Activated CD8-positive, alpha-beta memory T cell treated with anti-CD3 and anti-CD28 coated beads for 4 hours (primary cell): Measurements from ENCODE around the gene CHRM1.

Experiments used
- DNase-seq, 2 donors: peaks; one replicate each; pipeline ENCODE4 v3.0.0-alpha.2; 2020; ENCODE audit warnings: low read depth in 2 of 2

Gene CHRM1

DNA sequence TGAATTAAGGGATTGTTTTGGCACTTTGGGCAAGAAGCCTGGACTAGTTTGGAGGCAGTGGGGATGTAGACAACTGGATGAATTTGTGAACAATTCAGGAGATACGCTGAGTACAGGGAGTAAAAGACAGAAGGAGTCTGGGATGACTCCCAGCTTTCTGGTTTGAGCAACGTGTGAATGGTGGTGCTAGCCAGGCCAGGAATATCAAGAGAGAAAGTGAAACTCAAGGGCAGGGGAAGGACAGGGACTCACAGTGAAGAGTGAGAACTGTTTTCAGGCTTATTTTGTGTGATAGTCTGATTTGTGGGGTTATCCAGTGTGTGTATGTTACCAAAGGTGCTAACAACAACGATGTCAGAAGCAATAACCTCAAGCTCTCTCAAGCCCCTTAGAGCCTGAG is 15.9 kb downstream of the CHRM1 start:
- DNase-seq: no peak

DNA sequence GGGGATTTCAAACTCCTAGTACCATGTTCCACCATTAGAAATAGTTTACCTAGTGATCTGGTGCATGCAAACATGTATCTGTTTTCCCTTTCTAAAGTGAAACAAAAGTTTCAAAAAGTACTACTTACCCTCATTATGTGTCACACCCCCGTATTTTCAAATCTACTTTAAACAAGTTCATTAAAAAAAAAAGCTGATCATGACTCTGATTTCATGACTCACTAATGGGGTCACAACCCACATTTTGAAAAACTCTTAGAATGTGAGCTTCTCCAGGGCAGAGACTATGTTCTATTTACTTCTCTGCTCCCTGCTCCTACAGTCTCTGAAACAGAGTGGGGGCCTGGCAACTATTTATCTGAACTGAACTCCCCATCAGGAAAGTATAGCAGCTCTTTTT is 18.2 kb downstream of the CHRM1 start:
- DNase-seq: no peak

DNA sequence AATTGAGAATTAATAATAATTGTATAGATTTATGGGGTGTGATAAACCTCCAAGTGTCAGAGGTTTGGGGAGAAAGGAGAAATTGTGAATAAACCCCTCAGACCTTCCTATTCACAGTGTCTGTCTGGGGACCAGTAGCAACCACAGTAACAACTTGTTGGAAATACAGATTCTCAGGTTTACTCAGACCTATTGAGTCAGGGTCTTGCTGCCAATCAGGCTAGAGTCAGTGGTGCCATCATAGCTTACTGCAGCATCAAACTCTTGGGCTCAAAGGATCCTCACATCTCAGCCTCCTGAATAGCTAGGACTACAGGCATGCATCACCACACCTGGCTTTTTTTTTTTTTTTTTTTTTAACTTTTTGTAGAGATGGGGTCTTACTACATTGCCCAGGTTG is 23.1 kb downstream of the CHRM1 start:
- DNase-seq: no peak

DNA sequence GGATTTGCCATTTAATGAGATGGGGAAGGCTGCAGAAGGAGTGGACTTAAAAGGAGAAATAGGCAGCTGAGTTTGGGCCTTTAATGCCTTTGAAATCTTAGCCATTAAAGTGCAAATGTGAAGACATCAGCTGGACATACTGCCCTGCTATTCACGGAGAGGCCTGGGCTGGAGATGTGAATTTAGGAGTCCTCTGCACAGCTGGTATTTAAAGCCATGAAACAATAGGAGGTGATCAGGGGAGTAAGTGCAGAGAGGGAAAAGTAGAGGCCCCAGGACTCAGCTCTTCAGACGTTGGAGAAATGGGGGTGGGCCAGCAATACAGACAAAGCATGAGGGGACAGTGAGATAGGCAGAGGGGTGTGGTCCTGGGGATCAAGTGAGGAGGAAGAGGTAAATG is 23.9 kb downstream of the CHRM1 start:
- no peak for DNase-seq

GRCh38 chr11:62896049-62896448 is 25.1 kb downstream of the CHRM1 start:
- no peak for DNase-seq

- DNase-seq: no peak
These were observed 25.7 kb downstream of the CHRM1 start for GRCh38 chr11:62895501-62895900.

DNA sequence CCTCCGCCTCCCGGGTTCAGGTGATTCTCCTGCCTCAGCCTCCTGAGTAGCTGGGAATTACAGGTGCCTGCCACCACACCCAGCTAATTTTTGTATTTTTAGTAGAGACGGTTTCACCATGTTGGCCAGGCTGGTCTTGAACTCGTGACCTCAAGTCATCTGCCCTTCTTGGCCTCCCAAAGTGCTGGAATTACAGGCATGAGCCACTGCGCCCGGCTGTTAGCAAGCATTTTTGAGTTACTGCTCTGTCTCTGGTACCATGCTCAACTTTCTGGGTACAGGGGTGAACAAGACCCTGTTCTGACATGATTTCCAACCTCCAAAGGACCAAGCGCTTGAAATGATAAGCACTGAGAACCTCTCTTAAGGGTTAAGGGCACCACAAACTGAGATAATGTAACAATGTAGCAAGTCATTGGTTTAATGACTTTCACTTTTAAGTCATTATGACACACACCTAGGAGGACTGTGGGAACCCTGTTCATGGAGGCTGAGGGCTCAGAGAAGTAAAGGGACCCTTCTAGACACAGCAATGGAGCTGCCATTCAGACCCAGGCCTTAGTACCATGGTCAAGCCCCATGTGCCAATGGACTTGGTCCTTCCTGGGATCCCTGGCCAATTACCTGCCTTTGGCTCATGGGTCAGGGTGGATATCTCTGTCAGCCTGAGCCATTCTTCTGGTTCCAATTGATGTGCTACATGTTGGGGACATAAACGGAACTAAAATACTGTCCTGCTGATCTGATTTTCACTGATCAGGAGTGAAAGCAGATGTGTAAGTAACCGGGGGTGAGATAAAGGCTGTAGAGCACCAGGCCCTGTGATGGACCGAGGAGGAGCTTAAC is 28.9 kb downstream of the CHRM1 start:
- DNase-seq: no peak

GRCh38 chr11:62889484-62890437 is 31.4 kb downstream of the CHRM1 start:
- DNase-seq: no peak

DNA sequence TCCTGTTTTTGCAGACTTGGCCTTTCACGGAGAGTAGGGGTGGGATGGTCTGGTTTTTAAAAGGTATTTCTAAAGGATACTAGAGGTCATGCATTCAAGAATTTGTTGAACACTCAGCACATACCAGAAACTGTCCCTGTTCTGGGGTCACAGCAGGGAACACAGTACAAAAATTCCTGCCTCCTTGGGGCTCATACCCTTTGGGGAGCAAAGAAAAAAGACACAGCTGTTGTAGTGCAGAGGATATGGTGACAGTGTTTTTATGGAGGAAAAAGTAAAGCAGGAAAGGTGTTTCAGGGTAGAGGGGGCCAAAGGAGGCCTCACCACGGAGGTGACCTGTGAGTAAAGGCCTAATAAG is 32.1 kb downstream of the CHRM1 start:
- no peak for DNase-seq

- no peak for DNase-seq
These were observed 32.8 kb downstream of the CHRM1 start for GRCh38 chr11:62888406-62888805.

DNA sequence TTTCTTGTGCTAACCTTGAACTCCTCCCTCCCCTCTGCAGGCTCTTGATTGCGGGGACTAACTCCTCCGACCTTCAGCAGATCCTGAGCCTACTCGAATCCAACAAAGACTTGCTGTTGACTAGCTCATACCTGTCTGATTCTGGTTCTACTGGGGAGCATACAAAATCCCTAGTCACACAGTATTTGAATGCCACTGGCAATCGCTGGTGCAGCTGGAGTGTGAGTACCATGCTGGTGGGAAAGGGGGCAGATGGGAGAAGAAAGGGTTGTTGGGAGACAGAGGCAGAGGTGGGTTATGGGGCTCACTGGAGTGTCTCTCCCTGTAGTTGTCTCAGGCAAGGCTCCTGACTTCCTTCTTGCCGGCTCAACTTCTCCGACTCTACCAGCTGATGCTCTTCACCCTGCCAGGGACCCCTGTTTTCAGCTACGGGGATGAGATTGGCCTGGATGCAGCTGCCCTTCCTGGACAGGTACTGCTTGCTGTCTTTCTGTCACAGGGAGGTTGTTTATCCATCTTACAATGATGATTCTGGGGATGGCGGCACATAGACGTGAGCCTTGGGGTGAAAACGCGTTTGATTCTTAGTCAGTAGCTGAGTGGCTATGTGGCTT is 35.9 kb downstream of the CHRM1 start:
- no peak for DNase-seq

- no peak for DNase-seq
These were observed 37.5 kb downstream of the CHRM1 start for GRCh38 chr11:62883673-62884072.

GRCh38 chr11:62882788-62883501 is 38.2 kb downstream of the CHRM1 start:
- no peak for DNase-seq

DNA sequence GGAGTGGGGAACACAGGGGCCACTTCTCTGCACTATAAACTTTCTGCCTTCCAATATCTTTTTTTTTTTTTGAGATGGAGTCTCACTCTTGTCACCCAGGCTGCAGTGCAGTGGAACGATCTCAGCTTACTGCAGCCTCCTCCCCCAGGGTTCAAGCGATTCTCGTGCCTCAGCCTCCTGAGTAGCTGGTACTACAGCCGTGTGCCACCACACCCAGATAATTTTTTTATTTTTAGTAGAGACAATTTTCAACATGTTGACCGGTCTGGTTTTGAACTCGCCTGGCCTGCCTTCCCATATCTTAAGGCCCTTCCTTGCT is 38.8 kb downstream of the CHRM1 start:
- no peak for DNase-seq

- peak; percentile 92 to 96 for DNase-seq
These were observed 39.4 kb downstream of the CHRM1 start for GRCh38 chr11:62881579-62882430.

- peak; percentile 77 to 79 for DNase-seq
These were observed 40.2 kb downstream of the CHRM1 start, which contains the start of gene SLC3A2 for GRCh38 chr11:62880803-62881578. Gene SLC3A2, plus strand, starts transcription at chr11:62880896. Its CDS starts 128 bp downstream, at chr11:62881024.

DNA sequence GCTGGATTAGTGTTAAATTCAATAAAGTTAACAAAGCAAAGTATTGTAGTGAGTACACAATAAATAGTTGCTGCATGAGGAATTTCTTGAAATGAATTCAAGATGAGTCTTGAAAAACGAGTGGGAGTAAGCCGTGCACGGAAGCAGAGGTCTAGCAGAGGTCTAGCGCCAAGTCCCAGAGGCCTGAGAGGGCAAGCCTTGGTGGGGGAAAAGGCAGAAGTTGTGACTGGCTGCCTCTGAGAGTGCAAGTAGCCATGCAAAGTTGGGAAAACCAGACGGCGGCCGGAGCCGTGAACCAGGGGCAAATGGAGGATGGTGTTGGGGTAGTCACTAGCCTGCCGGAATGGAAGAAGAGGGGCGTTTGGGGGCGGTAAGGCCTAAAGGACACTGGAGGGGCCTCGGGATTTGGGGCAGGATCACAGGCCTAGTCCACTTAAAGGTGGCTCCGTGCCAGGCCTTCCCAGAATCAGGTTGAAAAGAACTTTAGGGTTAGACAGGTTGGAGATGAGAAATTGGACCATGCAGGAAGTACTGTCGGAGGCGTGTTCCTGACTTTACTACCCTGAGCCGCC is 40.8 kb downstream of the CHRM1 start:
- DNase-seq: no peak

DNA sequence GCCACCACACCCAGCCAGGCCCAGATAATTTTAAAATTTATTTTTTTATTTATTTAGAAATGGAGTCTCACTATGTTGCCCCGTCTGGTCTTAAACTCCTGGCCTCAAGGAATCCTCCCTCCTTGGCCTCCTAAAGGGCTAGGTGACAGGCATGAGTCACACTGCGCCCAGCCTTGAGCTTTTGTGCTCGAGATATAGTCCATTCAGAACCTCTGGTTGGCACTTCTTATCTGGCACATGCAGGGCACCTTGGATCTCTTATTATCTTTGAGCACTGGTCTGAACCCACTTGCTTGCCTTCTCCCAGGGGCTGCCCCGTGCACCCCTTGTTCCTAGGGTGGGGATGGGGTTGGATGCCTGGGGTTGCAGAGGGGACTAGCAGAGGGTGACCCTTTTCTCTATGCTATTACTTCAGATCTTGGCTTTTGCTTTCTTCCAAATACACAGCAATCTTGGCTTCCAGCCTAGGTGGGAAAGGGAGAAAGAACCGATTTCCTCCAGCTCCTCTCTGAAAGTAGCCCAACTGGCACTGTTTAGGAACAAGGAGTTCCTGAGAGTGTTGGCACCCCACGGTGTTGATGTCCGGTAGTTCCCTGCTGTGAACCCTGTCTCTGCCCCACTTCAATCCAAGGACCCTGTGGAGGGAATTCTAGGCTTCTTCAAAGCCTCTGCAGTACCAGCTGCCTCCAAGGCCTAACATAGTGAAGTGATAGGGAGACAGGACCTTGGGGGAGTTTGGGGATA is 41.8 kb downstream of the CHRM1 start:
- no peak for DNase-seq

DNA sequence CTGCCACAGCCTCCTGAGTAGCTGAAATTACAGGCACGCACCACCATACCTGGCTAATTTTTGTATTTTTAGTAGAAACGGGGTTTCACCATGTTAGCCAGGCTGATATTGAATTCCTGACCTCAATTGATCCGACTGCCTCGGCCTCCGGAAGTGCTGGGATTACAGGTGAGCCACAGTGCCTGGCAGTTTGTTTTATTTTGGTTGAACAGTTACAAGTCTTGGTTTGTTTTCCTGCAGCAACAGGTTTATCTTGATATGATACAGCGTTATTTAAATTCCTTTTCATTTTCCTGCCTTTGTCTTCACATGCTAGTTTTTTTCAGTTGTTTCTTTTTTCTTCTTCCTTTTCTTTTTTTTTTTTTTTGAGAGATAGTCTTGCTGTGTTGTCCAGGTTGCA is 44.5 kb downstream of the CHRM1 start:
- no peak for DNase-seq
